ENCODE results near the gene ZNF787. TPM values are rescaled to one million over a fixed set of nuclear protein-coding genes. Genes with fewer than 3 reads are reported as not detected.
A peak's percentile ranks its signal among the peaks of the same experiment; 100 is the strongest.

Gene ZNF787
- total RNA-seq, 1 experiment from 2014 or later: 54.6 TPM

- peaks cover 30 to 32% of the 10 kb centered on the region in 2 experiments for H3K4me1 Mint-ChIP-seq
- Histone ChIP-seq H2AFZ (ENCODE audit: low read length) (no peak overlapping the region), H3K4me1 (ENCODE audit: insufficient read depth, low read length) (peaks cover 2% of the 10 kb centered on the region; the same call in 1 of the 2 replicates), H3K79me2 (ENCODE audit: insufficient read depth, low read length) (peaks cover 43% of the 10 kb centered on the region), H2BK15ac (ENCODE audit: low read depth, low read length) (no peak overlapping the region), H3K4me2 (ENCODE audit: insufficient read depth, insufficient read length, low read length) (peak overlapping the region; percentile 78), H3K23ac (ENCODE audit: insufficient read length, low read depth, low read length) (no peak overlapping the region), H3K9me3 (ENCODE audit: control insufficient read depth, low read depth, low read length) (no peaks in the 10 kb centered on the region), H3K56ac (ENCODE audit: insufficient read length, low read depth, low read length) (no peak overlapping the region), H3K27ac (ENCODE audit: insufficient read length, low read depth, low read length) (no peak overlapping the region), H3K14ac (ENCODE audit: insufficient read depth, low read length) (peak overlapping the region; percentile 87), H3K18ac (ENCODE audit: insufficient read length, low read depth, low read length) (peak overlapping the region; percentile 27), H2BK120ac (ENCODE audit: low read depth, low read length, poor library complexity, severe bottlenecking) (no peak overlapping the region), H3K23me2 (ENCODE audit: insufficient read length, low read depth, low read length, poor library complexity, severe bottlenecking) (peaks cover 7% of the 10 kb centered on the region), H3K4ac (ENCODE audit: low read depth, low read length) (no peak overlapping the region; the same call in 1 of the 2 replicates), H2BK5ac (ENCODE audit: insufficient read length, low read length) (no peak overlapping the region), H2BK20ac (ENCODE audit: low read depth, low read length, poor library complexity, severe bottlenecking) (no peak overlapping the region), H4K20me1 (ENCODE audit: control insufficient read depth, insufficient read depth, insufficient read length) (no peaks in the 10 kb centered on the region), H3K9ac (ENCODE audit: extremely low read depth, insufficient read length, low read length) (peak overlapping the region; percentile 83), H3K79me1 (ENCODE audit: insufficient read depth, low read depth, low read length, poor library complexity, severe bottlenecking) (peaks cover 8% of the 10 kb centered on the region), H4K5ac (ENCODE audit: insufficient read length, low read depth, low read length) (no peak overlapping the region), H2BK12ac (ENCODE audit: insufficient read length, low read depth, low read length) (no peak overlapping the region), H4K91ac (ENCODE audit: insufficient read length, low read depth, low read length) (no peak overlapping the region), H3K27me3 (ENCODE audit: insufficient read depth, low read length) (no peaks in the 10 kb centered on the region; the same call in 1 of the 2 replicates), H2AK5ac (ENCODE audit: insufficient read length, low read length) (no peak overlapping the region), H3T11ph (ENCODE audit: low read length) (no peak overlapping the region), H4K8ac (replicated peaks; ENCODE audit: insufficient read length, low read depth, low read length) (no peak overlapping the region)
- H3K27ac Mint-ChIP-seq: peak overlapping the region; percentile 70 to 88 (median 84); a peak in 3 of 7 replicates
- H3K9me3 Mint-ChIP-seq: no peaks in the 10 kb centered on the region; a peak in 1 of 5 replicates
- peaks cover 5 to 12% (median 11%) of the 10 kb centered on the region in 3 experiments for H3K36me3 Mint-ChIP-seq (ENCODE audit: insufficient read depth in 1 of 3, low read depth in 3 of 3)
- no peaks in the 10 kb centered on the region; the same call in 1 of the 2 replicates for H3K27me3 Mint-ChIP-seq (ENCODE audit: low read depth)
- no CpG with 5 or more reads among the region's 99 CpGs for WGBS (ENCODE audit: extremely low coverage, insufficient read length, low lambda C conversion rate)
- TF ChIP-seq, protein P1, sequence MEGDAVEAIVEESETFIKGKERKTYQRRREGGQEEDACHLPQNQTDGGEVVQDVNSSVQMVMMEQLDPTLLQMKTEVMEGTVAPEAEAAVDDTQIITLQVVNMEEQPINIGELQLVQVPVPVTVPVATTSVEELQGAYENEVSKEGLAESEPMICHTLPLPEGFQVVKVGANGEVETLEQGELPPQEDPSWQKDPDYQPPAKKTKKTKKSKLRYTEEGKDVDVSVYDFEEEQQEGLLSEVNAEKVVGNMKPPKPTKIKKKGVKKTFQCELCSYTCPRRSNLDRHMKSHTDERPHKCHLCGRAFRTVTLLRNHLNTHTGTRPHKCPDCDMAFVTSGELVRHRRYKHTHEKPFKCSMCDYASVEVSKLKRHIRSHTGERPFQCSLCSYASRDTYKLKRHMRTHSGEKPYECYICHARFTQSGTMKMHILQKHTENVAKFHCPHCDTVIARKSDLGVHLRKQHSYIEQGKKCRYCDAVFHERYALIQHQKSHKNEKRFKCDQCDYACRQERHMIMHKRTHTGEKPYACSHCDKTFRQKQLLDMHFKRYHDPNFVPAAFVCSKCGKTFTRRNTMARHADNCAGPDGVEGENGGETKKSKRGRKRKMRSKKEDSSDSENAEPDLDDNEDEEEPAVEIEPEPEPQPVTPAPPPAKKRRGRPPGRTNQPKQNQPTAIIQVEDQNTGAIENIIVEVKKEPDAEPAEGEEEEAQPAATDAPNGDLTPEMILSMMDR (conservative IDR thresholded peaks at IDR 0.05): 0 out of 3 replicates have a peak, but pooled peaks have one; percentile 24
- DNase-seq: peak; percentile 51
- H3K4me3 Mint-ChIP-seq: peak overlapping the region; percentile 86 to 89
Observed at GRCh38 chr19:56120371-56121179, 520 bp downstream of the ZNF787 start.
